Measurements from ENCODE around the gene EFCAB7. TPM values are rescaled to one million over a fixed set of nuclear protein-coding genes. Genes with fewer than 3 reads are reported as not detected.

EFCAB7 gene
- total RNA-seq = 10 to 100 TPM in 2 of 4 donors, 1 to 10 TPM in 2; 6.3 to 30.0 (median 11.2) TPM

- Histone ChIP-seq H3K36me3 (peaks cover 0 to 12% of the 10 kb centered on the region in 2 donors), H3K27ac (peak within 1 kb of the TSS; percentile 19 to 96 (median 90)), H3K4me1 (peaks cover 4 to 28% (median 8%) of the 10 kb centered on the region in 3 donors), H3K27me3 (no peaks in the 10 kb centered on the region), H3K9me3 (no peaks in the 10 kb centered on the region), H3K4me3 (peak within 1 kb of the TSS; percentile 40 to 59)
- peak; percentile 96 for ATAC-seq
- WGBS, 2 donors (ENCODE audit: low coverage in 1 of 2) = 0 to 1% methylated on average over 9 to 32 of the region's 50 CpGs
- TF ChIP-seq EP300 (IDR thresholded peaks at IDR 0.05) (no peak), POLR2AphosphoS5 (IDR thresholded peaks at IDR 0.05) (peak; percentile 59)
Measured at GRCh38 chr1:63522891-63523728, at the start of gene EFCAB7, which contains the start of gene ITGB3BP. Gene EFCAB7, plus strand, starts transcription at chr1:63523525. Its CDS starts 2,048 bp downstream, at chr1:63525573. Gene ITGB3BP, minus strand, starts transcription at chr1:63523225. Its CDS starts 92 bp downstream, at chr1:63523133.

GRCh38 chr1:63475761-63476160, 47.6 kb upstream of the EFCAB7 start:
- no peak for TF ChIP-seq CTCF (IDR thresholded peaks at IDR 0.05)
- no peak for TF ChIP-seq POLR2AphosphoS5 (IDR thresholded peaks at IDR 0.05)
- TF ChIP-seq EP300 (IDR thresholded peaks at IDR 0.05) = no peak
- 78 to 85% methylated on average over 1 to 7 of the region's 7 CpGs for WGBS, 2 donors (ENCODE audit: low coverage in 1 of 2)
- H3K4me1 ChIP-seq = no peaks in the 10 kb centered on the region
- no peaks in the 10 kb centered on the region for H3K9me3 ChIP-seq
- no peak for ATAC-seq
- no peaks in the 10 kb centered on the region for H3K36me3 ChIP-seq
- H3K4me3 ChIP-seq = no peak overlapping the region
- no peaks in the 10 kb centered on the region for H3K27me3 ChIP-seq
- no peak overlapping the region for H3K27ac ChIP-seq

- no peak overlapping the region for H3K4me3 ChIP-seq
- no peaks in the 10 kb centered on the region for H3K27me3 ChIP-seq
- no peak overlapping the region for H3K27ac ChIP-seq
- H3K9me3 ChIP-seq = no peaks in the 10 kb centered on the region
- TF ChIP-seq POLR2A (IDR thresholded peaks at IDR 0.05) = no peak
- no peak for TF ChIP-seq POLR2AphosphoS5 (IDR thresholded peaks at IDR 0.05)
- TF ChIP-seq CTCF (IDR thresholded peaks at IDR 0.05) = no peak
- TF ChIP-seq EP300 (IDR thresholded peaks at IDR 0.05) = no peak
- H3K36me3 ChIP-seq = no peaks in the 10 kb centered on the region
- no peaks in the 10 kb centered on the region for H3K4me1 ChIP-seq
- 88% methylated on average over 1 of the region's 1 CpG for WGBS, 2 donors (ENCODE audit: low coverage in 1 of 2)
- ATAC-seq = no peak
Measured at GRCh38 chr1:63480057-63480456, 43.3 kb upstream of the EFCAB7 start.

- Histone ChIP-seq H3K27ac (peak overlapping the region in 3 of 4 donors; percentile 18 to 65 (median 19)), H3K4me1 (peaks cover 0 to 32% (median 12%) of the 10 kb centered on the region in 3 donors), H3K9me3 (no peaks in the 10 kb centered on the region), H3K27me3 (no peaks in the 10 kb centered on the region), H3K4me3 (no peak overlapping the region), H3K36me3 (no peaks in the 10 kb centered on the region)
- no peak for ATAC-seq
- WGBS, 2 donors (ENCODE audit: low coverage in 1 of 2) = 36 to 45% methylated on average over 1 of the region's 1 CpG
- TF ChIP-seq POLR2AphosphoS5 (IDR thresholded peaks at IDR 0.05) (peak; percentile 12), POLR2A (IDR thresholded peaks at IDR 0.05) (no peak), CTCF (IDR thresholded peaks at IDR 0.05) (no peak)
Measured at GRCh38 chr1:63486629-63487028, 36.7 kb upstream of the EFCAB7 start.

- H3K4me1 ChIP-seq = peaks cover 0 to 33% (median 12%) of the 10 kb centered on the region in 3 donors
- ATAC-seq = peak; percentile 48
- no peaks in the 10 kb centered on the region for H3K36me3 ChIP-seq
- no peaks in the 10 kb centered on the region for H3K9me3 ChIP-seq
- TF ChIP-seq POLR2A (IDR thresholded peaks at IDR 0.05) (no peak), POLR2AphosphoS5 (IDR thresholded peaks at IDR 0.05) (peak; percentile 71), CTCF (IDR thresholded peaks at IDR 0.05) (no peak), EP300 (IDR thresholded peaks at IDR 0.05) (no peak)
- H3K27ac ChIP-seq = peak overlapping the region; percentile 47 to 66 (median 60)
- no peaks in the 10 kb centered on the region for H3K27me3 ChIP-seq
- WGBS, 2 donors (ENCODE audit: low coverage in 1 of 2) = 32 to 37% methylated on average over 8 of the region's 8 CpGs
- no peak overlapping the region for H3K4me3 ChIP-seq
Measured at GRCh38 chr1:63487336-63488065, 35.8 kb upstream of the EFCAB7 start.

Measured in gastroesophageal sphincter (tissue), 4 donors.